Transverse colon (tissue), 4 donors: ENCODE data around the gene ITGA6. TPM values are rescaled to one million over a fixed set of nuclear protein-coding genes. Genes with fewer than 3 reads are reported as not detected.
A peak's percentile ranks its signal among the peaks of the same experiment; 100 is the strongest.

Experiments used
- DNase-seq: peaks from one replicate; pipeline ENCODE4 v3.0.0-alpha.2; 2019
- H3K27ac ChIP-seq, 4 donors: fragments of 200-600 bp; sonication (generic); 2 replicates each; pipeline ENCODE4 v1.5.1; 2016 to 2018; ENCODE audit warnings: inconsistent platforms in 4 of 4
- H3K27me3 ChIP-seq: fragments of 200-600 bp; sonication (generic); 2 replicates; pipeline ENCODE4 v1.5.1; 2017; ENCODE audit warnings: inconsistent platforms
- H3K36me3 ChIP-seq, 4 donors: fragments of 200-600 bp; sonication (generic); 2 replicates each; pipeline ENCODE4 v1.5.1; 2017 to 2019; ENCODE audit warnings: inconsistent platforms in 4 of 4
- H3K4me1 ChIP-seq, 4 donors: fragments of 200-600 bp; sonication (generic); 2 replicates each; pipeline ENCODE4 v1.5.1; 2017 to 2020; ENCODE audit warnings: inconsistent platforms in 4 of 4
- H3K4me3 ChIP-seq, 4 donors: fragments of 200-600 bp; sonication (generic); 1 replicate in 1 of 4; 2 replicates in 3 of 4; pipeline versions ENCODE4 v1.5.1 to v1.6.1; 2017 to 2019; ENCODE audit warnings: inconsistent platforms in 4 of 4
- H3K9me3 ChIP-seq, 2 donors: fragments of 200-600 bp; sonication (generic); 2 replicates each; pipeline ENCODE4 v1.5.1; 2017 to 2019; ENCODE audit warnings: inconsistent platforms in 2 of 2
- EP300 ChIP-seq: sonication (generic); formaldehyde crosslinking; IDR thresholded peaks from one replicate; pipeline ENCODE4 v1.6.1; 2017; ENCODE audit warnings: antibody characterized with exemption, low read depth
- POLR2A ChIP-seq: fragments of 450-650 bp; IDR thresholded peaks from one replicate; pipeline ENCODE4 v1.6.1; 2016; ENCODE audit warnings: antibody characterized with exemption, mild to moderate bottlenecking, moderate library complexity
- POLR2AphosphoS5 ChIP-seq, 3 donors: sonication (generic); formaldehyde crosslinking; IDR thresholded peaks; one replicate each; pipeline ENCODE4 v1.6.1; 2016; ENCODE audit warnings: antibody characterized with exemption in 3 of 3
- WGBS, 2 donors: methylation state at CpG; one replicate each; pipeline ENCODE4 v1.1.5; 2018; ENCODE audit warnings: low coverage in 1 of 2; 5-methylcytosine and 5-hydroxymethylcytosine counted together
- in situ Hi-C, 4 donors: fragments of 200-750 bp; cut with MboI; loops; one replicate each; pipeline versions ENCODE4 v1.15.0 to v1.15.1; 2017; ENCODE audit warnings: low sequenced_read_pairs in 3 of 4, low pct_ligation_motif_present in 1 of 4, low pct_unique_long_range_greater_than_20kb in 1 of 4
- intact Hi-C: fragments of 100-400 bp; cut with DNase I; formaldehyde crosslinking; loops from one replicate; pipeline ENCODE4 v1.15.1; 2023; ENCODE audit warnings: low total_unique reads
- total RNA-seq, 4 donors: library from RNA; depleted of rRNA; stranded (reverse); fragments of >200 nt; gene quantifications; one replicate each; pipeline ENCODE4 v1.1.0, GENCODE V29; 2016
- TF ChIP-seq, protein P1 (sequence below), 5 experiments: fragments of 200-600 bp in 3 of 5; fragments of 450-650 bp in 2 of 5; sonication (generic) in 3 of 5; IDR thresholded peaks; 1 replicate in 2 of 5; 2 replicates in 3 of 5; pipeline ENCODE4 v1.5.1; 2016 to 2017; ENCODE audit warnings: antibody characterized with exemption in 5 of 5, inconsistent platforms in 3 of 5, mild to moderate bottlenecking in 2 of 5, moderate library complexity in 1 of 5

The ITGA6 gene
- total RNA-seq, 4 donors from 2014 or later: 80.4 to 267 (median 207) TPM

GRCh38 chr2:172398440-172398839, 28.9 kb upstream of the ITGA6 start:
- TF ChIP-seq EP300 (no peak), POLR2A (no peak), POLR2AphosphoS5 (IDR thresholded peaks at IDR 0.05) (no peak)
- TF ChIP-seq, protein P1, sequence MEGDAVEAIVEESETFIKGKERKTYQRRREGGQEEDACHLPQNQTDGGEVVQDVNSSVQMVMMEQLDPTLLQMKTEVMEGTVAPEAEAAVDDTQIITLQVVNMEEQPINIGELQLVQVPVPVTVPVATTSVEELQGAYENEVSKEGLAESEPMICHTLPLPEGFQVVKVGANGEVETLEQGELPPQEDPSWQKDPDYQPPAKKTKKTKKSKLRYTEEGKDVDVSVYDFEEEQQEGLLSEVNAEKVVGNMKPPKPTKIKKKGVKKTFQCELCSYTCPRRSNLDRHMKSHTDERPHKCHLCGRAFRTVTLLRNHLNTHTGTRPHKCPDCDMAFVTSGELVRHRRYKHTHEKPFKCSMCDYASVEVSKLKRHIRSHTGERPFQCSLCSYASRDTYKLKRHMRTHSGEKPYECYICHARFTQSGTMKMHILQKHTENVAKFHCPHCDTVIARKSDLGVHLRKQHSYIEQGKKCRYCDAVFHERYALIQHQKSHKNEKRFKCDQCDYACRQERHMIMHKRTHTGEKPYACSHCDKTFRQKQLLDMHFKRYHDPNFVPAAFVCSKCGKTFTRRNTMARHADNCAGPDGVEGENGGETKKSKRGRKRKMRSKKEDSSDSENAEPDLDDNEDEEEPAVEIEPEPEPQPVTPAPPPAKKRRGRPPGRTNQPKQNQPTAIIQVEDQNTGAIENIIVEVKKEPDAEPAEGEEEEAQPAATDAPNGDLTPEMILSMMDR (IDR thresholded peaks at IDR 0.05): peak in 2 of 5 experiments; percentile 18 to 21
- H3K27ac ChIP-seq: no peak overlapping the region
- no peaks in the 10 kb centered on the region for H3K27me3 ChIP-seq
- in situ Hi-C loops (no loop called here), intact Hi-C loops (no loop called here)
- H3K4me3 ChIP-seq: no peak overlapping the region
- peaks cover 0 to 10% (median 5%) of the 10 kb centered on the region in 4 donors for H3K4me1 ChIP-seq
- no peaks in the 10 kb centered on the region for H3K36me3 ChIP-seq
- no peaks in the 10 kb centered on the region for H3K9me3 ChIP-seq
- no peak for DNase-seq
- WGBS, 2 donors: 43 to 56% methylated on average over 1 to 2 of the region's 2 CpGs

- Histone ChIP-seq H3K27me3 (no peaks in the 10 kb centered on the region), H3K9me3 (no peaks in the 10 kb centered on the region), H3K4me1 (no peaks in the 10 kb centered on the region), H3K36me3 (no peaks in the 10 kb centered on the region), H3K4me3 (no peak overlapping the region), H3K27ac (no peak overlapping the region)
- intact Hi-C loops: no loop called here
- in situ Hi-C loops: no loop called here
- TF ChIP-seq EP300: no peak
- TF ChIP-seq, protein P1 (IDR thresholded peaks at IDR 0.05): no peak
- TF ChIP-seq POLR2A: no peak
- TF ChIP-seq POLR2AphosphoS5 (IDR thresholded peaks at IDR 0.05): no peak
- 83 to 85% methylated on average over 1 to 5 of the region's 5 CpGs for WGBS, 2 donors
- DNase-seq: no peak
These were observed 27.6 kb upstream of the ITGA6 start for GRCh38 chr2:172399765-172400164.

DNA sequence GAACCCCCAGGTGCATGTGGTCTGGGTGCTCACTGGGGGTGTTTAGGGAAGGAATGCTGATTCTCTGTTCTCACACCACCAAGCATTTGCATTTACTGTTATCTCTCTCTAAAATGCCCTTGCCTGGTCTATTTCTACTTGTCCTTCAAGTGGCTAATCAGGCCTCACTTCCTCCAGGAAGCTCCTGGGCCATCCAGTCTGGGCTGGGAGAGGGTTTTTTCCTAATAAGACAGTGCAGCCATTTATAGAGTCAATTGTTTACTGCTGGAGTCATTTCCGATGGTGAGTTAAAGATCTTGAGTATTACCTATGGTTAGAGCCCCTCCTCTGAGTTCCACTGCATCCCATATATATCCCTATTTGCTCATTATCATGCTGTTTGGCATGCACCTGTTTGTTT, 25.2 kb upstream of the ITGA6 start:
- no peak overlapping the region for H3K27ac ChIP-seq
- intact Hi-C loops: no loop called here
- TF ChIP-seq POLR2A (no peak), EP300 (no peak), POLR2AphosphoS5 (IDR thresholded peaks at IDR 0.05) (no peak)
- TF ChIP-seq, protein P1 (IDR thresholded peaks at IDR 0.05): no peak
- no peak overlapping the region for H3K4me3 ChIP-seq
- in situ Hi-C loops: no loop called here
- no peaks in the 10 kb centered on the region for H3K4me1 ChIP-seq
- WGBS, 2 donors: 89% methylated on average over 1 of the region's 1 CpG; no CpG with 5 or more reads in 1 of the 2 donors
- no peaks in the 10 kb centered on the region for H3K36me3 ChIP-seq
- no peaks in the 10 kb centered on the region for H3K9me3 ChIP-seq
- no peaks in the 10 kb centered on the region for H3K27me3 ChIP-seq
- DNase-seq: no peak

- no peak overlapping the region for H3K4me3 ChIP-seq
- in situ Hi-C loops: no loop called here
- intact Hi-C loops: no loop called here
- H3K4me1 ChIP-seq: peaks cover 0 to 2% (median under 1%) of the 10 kb centered on the region in 4 donors
- no peaks in the 10 kb centered on the region for H3K9me3 ChIP-seq
- no peak for DNase-seq
- peak overlapping the region in 1 of 4 donors; percentile 8 for H3K27ac ChIP-seq
- H3K36me3 ChIP-seq: no peaks in the 10 kb centered on the region
- TF ChIP-seq, protein P1 (IDR thresholded peaks at IDR 0.05): no peak
- TF ChIP-seq POLR2AphosphoS5 (IDR thresholded peaks at IDR 0.05) (no peak), POLR2A (no peak), EP300 (no peak)
- 94 to 100% methylated on average over 2 to 4 of the region's 4 CpGs for WGBS, 2 donors
- H3K27me3 ChIP-seq: no peaks in the 10 kb centered on the region
These were observed 24.0 kb upstream of the ITGA6 start for GRCh38 chr2:172403402-172403801.
